Measurements from ENCODE around the gene MISP. TPM values are rescaled to one million over a fixed set of nuclear protein-coding genes. Genes with fewer than 3 reads are reported as not detected.
"Not testable (repeated sequence)": the region's sequence is repeated elsewhere in the genome, so short reads cannot be mapped to it uniquely, and the experiment has no call there.

The MISP gene, protein sequence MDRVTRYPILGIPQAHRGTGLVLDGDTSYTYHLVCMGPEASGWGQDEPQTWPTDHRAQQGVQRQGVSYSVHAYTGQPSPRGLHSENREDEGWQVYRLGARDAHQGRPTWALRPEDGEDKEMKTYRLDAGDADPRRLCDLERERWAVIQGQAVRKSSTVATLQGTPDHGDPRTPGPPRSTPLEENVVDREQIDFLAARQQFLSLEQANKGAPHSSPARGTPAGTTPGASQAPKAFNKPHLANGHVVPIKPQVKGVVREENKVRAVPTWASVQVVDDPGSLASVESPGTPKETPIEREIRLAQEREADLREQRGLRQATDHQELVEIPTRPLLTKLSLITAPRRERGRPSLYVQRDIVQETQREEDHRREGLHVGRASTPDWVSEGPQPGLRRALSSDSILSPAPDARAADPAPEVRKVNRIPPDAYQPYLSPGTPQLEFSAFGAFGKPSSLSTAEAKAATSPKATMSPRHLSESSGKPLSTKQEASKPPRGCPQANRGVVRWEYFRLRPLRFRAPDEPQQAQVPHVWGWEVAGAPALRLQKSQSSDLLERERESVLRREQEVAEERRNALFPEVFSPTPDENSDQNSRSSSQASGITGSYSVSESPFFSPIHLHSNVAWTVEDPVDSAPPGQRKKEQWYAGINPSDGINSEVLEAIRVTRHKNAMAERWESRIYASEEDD
- not detected in 2 replicates for total RNA-seq

DNA sequence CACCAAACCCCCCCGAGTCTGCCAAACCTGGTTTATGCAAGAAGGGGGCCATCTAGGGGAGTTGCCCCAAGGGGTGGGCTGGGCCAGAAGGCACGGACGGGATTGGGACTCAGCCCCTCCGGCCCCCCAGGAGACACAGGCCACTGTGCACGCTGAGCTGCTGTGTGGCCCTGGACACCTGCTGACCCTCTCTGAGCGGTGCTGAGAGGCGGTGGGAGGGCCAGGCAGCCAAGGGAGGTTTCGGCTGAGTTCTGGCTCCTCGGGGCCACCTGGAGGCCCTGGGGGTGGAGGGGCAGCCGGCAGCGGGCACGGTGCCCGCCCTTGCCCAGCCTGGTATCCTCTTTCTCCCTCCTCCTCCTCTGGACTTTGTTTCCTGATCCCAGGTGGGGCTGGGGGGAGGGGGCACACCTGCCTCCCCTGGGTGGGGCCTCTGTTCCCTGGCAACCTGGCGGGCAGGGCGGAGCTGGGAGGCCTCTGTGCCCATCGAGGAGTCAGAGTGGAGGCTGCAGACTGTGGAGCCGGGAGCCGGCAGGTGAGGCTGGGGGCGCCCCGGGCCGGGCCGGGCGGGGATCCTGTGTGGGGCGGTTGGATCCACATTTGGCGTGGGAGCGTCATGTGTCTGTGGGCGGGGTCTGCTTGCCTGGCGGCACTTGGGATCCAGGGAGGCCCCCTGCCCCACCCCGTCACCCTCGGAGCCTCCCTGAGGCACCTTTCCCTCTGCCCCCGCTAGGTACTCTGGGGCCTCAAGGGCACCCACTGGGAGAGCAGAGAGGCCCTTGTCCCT is at the start of gene MISP:
MISP (plus strand) TSS at position 473 of the 784 bp plus-strand sequence. CDS start 5,835 bp downstream, outside the sequence.
- no peak for DNase-seq
- Mint-ChIP-seq H3K27me3 (no peaks in the 10 kb centered on the region), H3K36me3 (ENCODE audit: low read depth) (no peaks in the 10 kb centered on the region), H3K4me1 (no peaks in the 10 kb centered on the region), H3K9me3 (no peaks in the 10 kb centered on the region), H3K4me3 (no peak within 1 kb of the TSS), H3K27ac (no peak within 1 kb of the TSS)
- intact Hi-C loops (cut with micrococcal nuclease), result no loop called here

DNA sequence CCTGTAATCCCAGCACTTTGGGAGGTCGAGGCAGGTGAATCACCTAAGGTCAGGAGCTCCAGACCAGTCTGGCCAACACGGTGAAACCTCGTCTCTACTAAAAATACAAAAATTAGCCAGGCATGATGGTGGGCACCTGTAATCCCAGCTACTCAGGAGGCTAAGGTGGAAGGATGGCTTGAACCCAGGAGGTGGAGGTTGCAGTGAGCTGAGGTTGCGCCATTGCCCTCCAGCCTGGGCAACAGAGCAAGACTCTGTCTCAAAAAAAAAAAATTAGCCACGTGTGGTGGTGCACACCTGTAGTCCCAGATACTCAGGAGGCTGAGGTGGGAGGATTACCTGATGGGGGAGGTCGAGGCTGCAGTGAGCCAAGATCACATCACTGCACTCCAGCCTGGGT is 48.1 kb upstream of the MISP start:
- H3K9me3 Mint-ChIP-seq; H3K36me3 Mint-ChIP-seq (ENCODE audit: low read depth); H3K4me1 Mint-ChIP-seq; intact Hi-C loops (cut with micrococcal nuclease); H3K27ac Mint-ChIP-seq; DNase-seq: not testable (repeated sequence)
- H3K4me3 Mint-ChIP-seq, result peak overlapping the region; percentile 52
- H3K27me3 Mint-ChIP-seq, result peaks cover 17% of the 10 kb centered on the region

DNA sequence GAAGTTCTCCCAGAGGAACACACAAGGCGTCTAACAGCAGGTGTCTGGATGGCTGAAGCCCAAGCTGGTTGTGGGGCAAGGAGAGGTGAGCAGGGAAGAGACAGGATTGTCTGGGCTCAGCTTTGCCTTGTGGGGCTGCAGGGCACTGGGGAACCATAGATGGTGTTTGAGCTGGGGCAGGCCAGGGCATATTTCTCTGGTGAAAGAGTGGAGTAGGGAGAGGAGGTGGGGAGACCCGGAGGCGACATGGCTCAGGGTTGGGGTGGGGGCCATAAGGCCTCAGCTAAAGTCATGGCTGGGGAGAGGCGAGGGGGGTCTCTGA is 47.6 kb upstream of the MISP start:
- no peaks in the 10 kb centered on the region for H3K9me3 Mint-ChIP-seq
- peaks cover 6% of the 10 kb centered on the region for H3K4me1 Mint-ChIP-seq
- peak overlapping the region; percentile 52 for H3K4me3 Mint-ChIP-seq
- intact Hi-C loops (cut with micrococcal nuclease), result no loop called here
- DNase-seq, result peak; percentile 59
- H3K27ac Mint-ChIP-seq, result no peak overlapping the region
- no peaks in the 10 kb centered on the region for H3K36me3 Mint-ChIP-seq (ENCODE audit: low read depth)
- H3K27me3 Mint-ChIP-seq, result peaks cover 21% of the 10 kb centered on the region

DNA sequence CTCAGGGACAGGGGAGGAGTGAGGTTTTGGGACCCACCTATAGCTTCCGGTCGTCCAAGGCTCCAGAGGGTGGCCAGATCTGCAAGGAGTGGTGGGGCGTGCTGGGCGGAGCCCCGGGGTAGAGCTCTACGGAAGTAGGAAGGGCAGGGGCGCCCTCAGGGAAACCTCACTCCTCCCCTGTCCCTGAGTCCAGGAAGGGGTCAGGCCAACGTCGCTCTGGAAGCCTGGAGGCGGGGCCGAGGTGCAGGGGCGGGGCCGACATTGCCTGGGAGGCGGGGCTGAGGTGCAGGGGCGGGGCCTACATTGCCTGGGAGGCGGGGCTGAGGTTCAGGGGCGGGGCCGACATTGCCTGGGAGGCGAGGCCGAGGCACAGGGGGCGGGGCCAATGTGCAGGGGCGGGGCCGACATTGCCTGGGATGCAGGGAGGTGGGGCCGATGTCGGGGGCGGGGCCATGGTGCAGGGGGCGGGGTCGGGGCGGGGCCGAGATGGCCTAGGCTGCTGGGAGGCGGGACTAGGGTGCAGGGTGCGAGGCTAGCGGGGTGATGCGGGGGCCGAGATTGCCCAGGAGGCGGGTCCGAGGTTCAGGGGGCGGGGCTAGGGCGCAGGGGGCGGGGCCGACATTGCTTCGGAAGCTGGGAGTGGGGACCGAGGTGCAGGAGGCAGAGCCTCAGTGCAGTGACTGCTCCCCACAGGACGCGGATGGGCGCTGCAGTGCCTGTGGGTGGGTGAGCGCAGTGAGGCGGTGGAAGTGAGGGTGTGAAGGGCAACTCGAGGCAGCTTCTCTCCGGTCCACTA is 47.1 kb upstream of the MISP start:
- Mint-ChIP-seq H3K27me3 (peaks cover 21% of the 10 kb centered on the region), H3K9me3 (no peaks in the 10 kb centered on the region), H3K4me3 (peak overlapping the region; percentile 52), H3K4me1 (peaks cover 6% of the 10 kb centered on the region), H3K36me3 (ENCODE audit: low read depth) (no peaks in the 10 kb centered on the region), H3K27ac (no peak overlapping the region)
- peak; percentile 88 for DNase-seq
- intact Hi-C loops (cut with micrococcal nuclease), result loop anchor here (1.0 kb wide), 1 partner anchor 23 kb away; no protein-coding TSS in a partner anchor

DNA sequence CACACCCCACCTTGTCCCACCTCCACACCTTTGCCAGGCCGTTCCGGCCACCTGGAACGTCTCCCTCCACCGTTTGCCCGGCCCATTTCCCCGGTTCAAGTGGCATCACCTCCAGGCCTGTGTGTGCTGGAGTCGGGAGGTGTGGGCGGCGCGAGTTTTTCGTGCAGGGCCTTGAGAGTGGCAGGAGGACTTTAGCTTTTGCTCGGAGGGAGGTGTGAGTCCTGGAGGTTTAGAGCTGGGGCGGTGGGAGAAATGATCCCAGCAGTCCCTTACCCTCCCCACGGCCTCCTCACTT is 46.5 kb upstream of the MISP start:
- Mint-ChIP-seq H3K27ac (no peak overlapping the region), H3K4me1 (peaks cover 6% of the 10 kb centered on the region), H3K36me3 (ENCODE audit: low read depth) (no peaks in the 10 kb centered on the region), H3K9me3 (no peaks in the 10 kb centered on the region), H3K27me3 (peaks cover 21% of the 10 kb centered on the region), H3K4me3 (no peak overlapping the region)
- no peak for DNase-seq
- intact Hi-C loops (cut with micrococcal nuclease), result loop anchor here (1.0 kb wide), 1 partner anchor 23 kb away; no protein-coding TSS in a partner anchor

DNA sequence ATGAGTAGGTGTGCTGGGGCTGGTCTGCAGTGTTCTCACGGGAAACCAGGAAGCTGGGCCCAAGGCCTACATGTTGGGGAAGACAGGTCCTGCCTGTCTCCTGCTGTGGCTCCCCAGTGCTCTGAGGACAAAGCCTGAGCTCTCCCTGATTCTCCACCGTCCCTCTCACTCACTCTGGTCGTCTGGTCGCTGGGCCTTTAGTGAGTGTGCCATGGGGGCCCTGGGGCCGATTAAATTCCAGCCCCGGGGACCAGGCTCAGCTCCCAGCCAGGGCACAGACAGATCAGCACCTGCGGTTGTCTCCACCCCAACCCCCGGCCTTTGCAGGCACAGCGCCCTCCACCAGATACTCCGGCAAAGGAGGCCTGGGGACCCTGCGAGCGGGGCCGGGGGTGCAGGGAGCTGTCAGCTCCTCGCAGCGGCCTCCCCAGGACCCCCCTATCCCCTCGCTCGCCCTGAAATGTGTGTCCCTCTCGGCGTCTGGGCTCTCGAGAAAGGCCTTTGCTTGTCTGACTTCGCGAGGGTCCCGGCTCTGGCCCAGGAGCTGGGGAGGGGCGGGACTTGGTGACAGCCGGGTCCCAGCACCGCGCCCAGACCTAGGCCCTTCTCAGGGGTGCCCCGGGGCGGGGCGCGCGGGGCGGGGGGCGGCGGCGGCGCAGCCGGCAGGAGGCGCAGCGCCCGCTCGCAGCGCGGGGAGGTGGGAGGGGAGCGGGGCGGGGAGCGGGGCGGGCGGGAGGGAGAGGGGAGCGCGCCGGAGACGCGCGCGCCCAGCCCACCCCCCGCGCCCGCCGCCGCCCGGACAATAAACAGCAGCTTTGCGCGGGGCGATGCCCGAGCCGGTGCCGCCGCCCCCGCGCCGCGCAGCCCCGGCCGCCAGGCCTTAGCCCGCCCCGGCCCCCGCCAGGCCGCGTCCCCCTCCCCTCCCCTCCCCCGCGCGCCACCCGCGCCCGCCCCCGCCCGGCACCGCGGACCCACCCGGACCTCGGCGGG is 42.5 kb upstream of the MISP start, which contains the start of gene PALM:
PALM (plus strand) TSS at position 782 of the 990 bp plus-strand sequence. CDS start 212 bp downstream, outside the sequence.
- Mint-ChIP-seq H3K36me3 (ENCODE audit: low read depth) (no peaks in the 10 kb centered on the region), H3K9me3 (no peaks in the 10 kb centered on the region), H3K27me3 (peaks cover 24% of the 10 kb centered on the region), H3K4me1 (peaks cover 2% of the 10 kb centered on the region), H3K27ac (no peak within 1 kb of the TSS), H3K4me3 (no peak within 1 kb of the TSS)
- no peak for DNase-seq
- intact Hi-C loops (cut with micrococcal nuclease), result no loop called here

DNA sequence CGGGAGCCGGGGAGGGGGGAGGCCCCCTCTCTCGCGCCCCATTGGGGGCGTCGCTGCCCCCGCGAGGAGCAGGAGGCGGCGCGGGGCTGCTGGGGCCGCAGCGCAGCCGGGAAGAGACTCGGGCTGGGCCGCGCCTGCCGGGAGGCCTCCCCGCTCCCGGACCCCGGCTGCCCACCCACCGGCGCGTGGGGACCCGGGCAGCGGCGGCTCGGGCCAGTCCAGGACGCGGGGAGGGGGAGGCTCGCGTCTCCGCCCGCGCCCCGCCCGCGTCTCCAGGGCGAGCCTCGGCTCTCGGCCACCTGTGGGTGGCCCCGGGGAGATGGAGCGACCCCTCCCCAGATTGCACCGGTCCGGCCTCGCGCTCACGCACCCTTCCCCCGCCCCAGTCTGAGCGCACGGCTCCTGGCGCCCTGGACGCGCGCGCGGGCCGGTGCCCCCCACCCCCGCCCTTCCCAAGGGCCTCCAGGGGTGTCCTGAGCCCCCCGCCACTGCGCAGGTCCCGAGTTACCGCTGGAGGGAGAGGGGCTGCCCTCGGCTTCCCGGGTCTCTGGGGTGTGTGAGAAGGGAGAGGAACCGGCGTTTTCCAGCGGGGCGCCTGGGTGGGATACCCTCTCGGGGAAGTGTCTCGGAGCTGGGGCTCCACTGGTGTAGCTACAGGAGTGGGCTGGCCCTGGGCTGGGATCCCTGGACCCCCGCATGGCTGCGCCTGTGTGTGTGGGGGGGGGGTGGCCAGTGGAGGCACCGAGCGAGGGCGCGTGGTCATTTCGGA is 41.5 kb upstream of the MISP start:
- Mint-ChIP-seq H3K4me1 (no peaks in the 10 kb centered on the region), H3K4me3 (no peak overlapping the region), H3K27ac (no peak overlapping the region), H3K27me3 (peaks cover 24% of the 10 kb centered on the region), H3K9me3 (no peaks in the 10 kb centered on the region), H3K36me3 (ENCODE audit: low read depth) (no peaks in the 10 kb centered on the region)
- no peak for DNase-seq
- intact Hi-C loops (cut with micrococcal nuclease), result no loop called here

DNA sequence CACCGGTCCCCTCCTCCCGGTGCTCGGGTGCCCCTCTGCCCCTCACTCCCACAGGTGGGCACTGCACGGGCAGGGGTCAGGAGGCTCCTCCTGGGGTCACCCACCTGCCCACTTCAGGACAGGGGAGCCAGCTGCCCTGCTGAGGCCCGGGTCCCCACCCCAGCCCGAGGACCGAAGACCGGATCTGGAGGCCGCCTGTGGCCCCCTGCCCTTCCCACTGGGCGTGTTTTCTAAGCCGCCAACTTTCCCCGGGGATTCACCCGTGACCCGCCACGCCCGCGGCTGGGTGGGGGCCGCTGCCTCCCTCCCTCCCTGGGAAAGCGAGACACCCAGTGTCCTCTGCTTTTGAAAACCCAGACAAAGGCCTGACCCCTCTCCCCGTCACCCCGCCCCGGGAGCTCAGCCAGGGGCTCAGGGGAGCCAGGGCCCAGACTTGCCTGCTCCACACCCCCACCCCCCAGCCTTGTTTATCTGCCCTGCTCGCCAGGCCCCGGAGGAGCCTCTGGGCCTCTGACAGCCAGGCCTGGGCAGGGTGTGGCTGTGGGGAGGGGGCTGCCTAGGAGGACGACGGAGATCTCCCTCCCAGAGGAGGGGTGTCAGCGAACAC is 40.8 kb upstream of the MISP start:
- Mint-ChIP-seq H3K4me3 (no peak overlapping the region), H3K4me1 (no peaks in the 10 kb centered on the region), H3K27ac (no peak overlapping the region), H3K9me3 (no peaks in the 10 kb centered on the region), H3K36me3 (ENCODE audit: low read depth) (no peaks in the 10 kb centered on the region), H3K27me3 (peaks cover 24% of the 10 kb centered on the region)
- intact Hi-C loops (cut with micrococcal nuclease), result no loop called here
- no peak for DNase-seq

DNA sequence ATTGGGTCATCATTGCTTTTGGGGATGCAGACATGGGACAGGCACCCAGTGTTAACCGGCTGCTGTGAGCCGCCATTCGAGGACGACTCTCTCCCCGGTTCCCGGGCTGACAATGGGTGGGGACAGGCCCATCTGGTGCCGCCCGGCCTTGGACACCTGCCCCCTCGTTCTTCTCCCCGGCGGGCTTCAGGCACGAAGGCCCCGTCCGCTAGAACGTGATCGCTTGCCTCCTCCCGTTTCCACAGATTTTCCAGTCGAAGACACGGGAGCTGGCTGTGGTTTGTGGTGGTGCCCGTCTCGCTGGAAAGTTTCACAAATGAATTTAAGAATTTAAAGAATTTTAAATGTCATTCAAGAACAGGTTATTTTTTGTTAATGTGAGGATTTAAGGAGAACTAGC is 40.1 kb upstream of the MISP start:
- no peak overlapping the region for H3K4me3 Mint-ChIP-seq
- intact Hi-C loops (cut with micrococcal nuclease), result no loop called here
- H3K27ac Mint-ChIP-seq, result no peak overlapping the region
- DNase-seq, result no peak
- no peaks in the 10 kb centered on the region for H3K36me3 Mint-ChIP-seq (ENCODE audit: low read depth)
- peaks cover 22% of the 10 kb centered on the region for H3K27me3 Mint-ChIP-seq
- no peaks in the 10 kb centered on the region for H3K4me1 Mint-ChIP-seq
- peaks cover 5% of the 10 kb centered on the region for H3K9me3 Mint-ChIP-seq

DNA sequence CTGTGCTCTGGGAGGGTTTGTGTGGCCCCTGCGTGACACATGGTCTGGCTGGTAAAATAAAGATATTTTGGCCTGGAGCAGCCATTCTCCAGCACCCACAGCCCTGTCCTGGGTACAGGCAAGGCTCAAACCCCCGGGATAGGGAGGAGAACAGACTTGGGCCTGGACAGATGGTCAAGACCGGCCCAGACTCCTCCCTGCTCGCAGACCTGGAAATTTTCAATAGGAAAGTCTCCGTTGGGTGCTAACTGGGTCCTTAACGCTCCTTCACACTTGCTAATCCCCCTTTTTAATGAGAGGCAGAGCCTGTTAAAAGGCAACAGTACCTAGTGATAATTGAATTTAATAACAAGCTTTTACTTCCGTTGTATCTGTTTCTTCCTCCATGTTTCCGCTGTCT is 39.7 kb upstream of the MISP start:
- H3K36me3 Mint-ChIP-seq (ENCODE audit: low read depth), result no peaks in the 10 kb centered on the region
- no peak for DNase-seq
- no peaks in the 10 kb centered on the region for H3K4me1 Mint-ChIP-seq
- H3K27me3 Mint-ChIP-seq, result peaks cover 22% of the 10 kb centered on the region
- no peak overlapping the region for H3K27ac Mint-ChIP-seq
- intact Hi-C loops (cut with micrococcal nuclease), result no loop called here
- H3K4me3 Mint-ChIP-seq, result no peak overlapping the region
- peaks cover 5% of the 10 kb centered on the region for H3K9me3 Mint-ChIP-seq

DNA sequence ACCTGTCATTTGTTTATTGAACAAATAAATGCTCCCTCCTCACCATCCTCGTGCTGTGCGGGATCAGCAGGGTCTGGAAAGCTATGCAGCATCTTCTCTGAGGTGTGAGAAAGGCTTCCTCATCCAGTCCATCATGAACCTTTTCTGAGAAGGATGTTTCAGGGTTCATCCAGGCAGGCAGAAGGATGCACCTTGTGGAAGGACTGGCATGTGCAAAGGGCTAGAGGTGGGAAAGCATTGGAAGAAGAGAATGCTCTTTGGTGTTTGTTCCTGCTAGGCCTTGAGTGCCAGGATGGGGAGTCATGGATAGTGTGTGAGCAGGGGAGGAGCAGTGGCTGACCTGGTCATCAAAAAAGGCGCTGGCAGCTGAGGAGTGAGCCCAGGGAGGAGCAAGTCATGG is 35.6 kb upstream of the MISP start:
- peaks cover 18% of the 10 kb centered on the region for H3K27me3 Mint-ChIP-seq
- intact Hi-C loops (cut with micrococcal nuclease), result no loop called here
- H3K4me3 Mint-ChIP-seq, result no peak overlapping the region
- H3K36me3 Mint-ChIP-seq (ENCODE audit: low read depth), result no peaks in the 10 kb centered on the region
- no peak overlapping the region for H3K27ac Mint-ChIP-seq
- peaks cover 5% of the 10 kb centered on the region for H3K9me3 Mint-ChIP-seq
- no peak for DNase-seq
- H3K4me1 Mint-ChIP-seq, result no peaks in the 10 kb centered on the region
